ENCODE results near the gene TCF4.

TCF4 gene

DNA sequence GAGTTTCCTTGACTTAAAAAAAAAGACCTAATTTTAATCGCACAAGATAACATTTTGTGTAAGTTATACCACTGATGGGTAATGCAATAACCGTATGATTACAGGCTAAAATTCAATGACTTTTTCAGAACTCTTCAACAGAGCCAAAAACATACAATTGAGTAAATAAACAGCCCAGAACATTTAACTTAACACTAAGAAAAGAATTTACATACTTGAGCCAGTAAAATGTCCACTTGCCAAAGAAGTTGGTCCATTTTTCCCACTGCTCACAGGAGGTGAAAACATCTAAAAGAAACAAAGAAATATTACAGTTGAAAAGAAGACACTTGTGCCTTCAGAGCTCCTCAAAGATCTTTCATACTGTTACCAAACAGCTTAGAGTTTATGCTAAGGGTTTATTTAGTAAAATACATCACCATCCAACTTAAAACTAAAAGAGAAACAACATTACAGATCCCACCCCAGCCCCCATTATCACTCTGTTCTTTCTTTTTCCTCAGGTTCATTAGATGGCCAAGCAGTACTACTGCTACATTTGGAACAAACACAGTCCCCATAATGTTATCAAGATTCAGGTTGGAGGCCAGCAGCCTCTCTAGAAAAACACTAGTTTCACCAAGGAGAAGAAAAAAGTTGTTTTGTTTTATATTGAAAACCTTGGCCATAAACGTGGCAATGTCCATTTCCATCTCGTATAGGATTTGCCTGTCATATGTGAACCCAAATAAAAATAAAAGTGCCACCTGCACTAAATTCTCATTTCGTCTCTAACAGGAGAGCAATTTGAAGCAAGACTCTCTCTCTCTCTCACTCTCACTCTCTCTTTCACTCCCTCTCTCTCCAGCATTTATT lies 2.7 kb downstream of the TCF4 start:
- no peak for ATAC-seq
- TF ChIP-seq CSDC2 (CRISPR knock-in tag; IDR thresholded peaks at IDR 0.05) (no peak), ISL1 (CRISPR knock-in tag; IDR thresholded peaks at IDR 0.05) (no peak), PPARA (CRISPR knock-in tag; IDR thresholded peaks at IDR 0.05; ENCODE audit: borderline replicate concordance) (no peak), BACH2 (CRISPR knock-in tag; IDR thresholded peaks at IDR 0.05; ENCODE audit: borderline replicate concordance) (no peak), RARB (CRISPR knock-in tag; IDR thresholded peaks at IDR 0.05) (no peak)
- TF ChIP-seq, protein P1, sequence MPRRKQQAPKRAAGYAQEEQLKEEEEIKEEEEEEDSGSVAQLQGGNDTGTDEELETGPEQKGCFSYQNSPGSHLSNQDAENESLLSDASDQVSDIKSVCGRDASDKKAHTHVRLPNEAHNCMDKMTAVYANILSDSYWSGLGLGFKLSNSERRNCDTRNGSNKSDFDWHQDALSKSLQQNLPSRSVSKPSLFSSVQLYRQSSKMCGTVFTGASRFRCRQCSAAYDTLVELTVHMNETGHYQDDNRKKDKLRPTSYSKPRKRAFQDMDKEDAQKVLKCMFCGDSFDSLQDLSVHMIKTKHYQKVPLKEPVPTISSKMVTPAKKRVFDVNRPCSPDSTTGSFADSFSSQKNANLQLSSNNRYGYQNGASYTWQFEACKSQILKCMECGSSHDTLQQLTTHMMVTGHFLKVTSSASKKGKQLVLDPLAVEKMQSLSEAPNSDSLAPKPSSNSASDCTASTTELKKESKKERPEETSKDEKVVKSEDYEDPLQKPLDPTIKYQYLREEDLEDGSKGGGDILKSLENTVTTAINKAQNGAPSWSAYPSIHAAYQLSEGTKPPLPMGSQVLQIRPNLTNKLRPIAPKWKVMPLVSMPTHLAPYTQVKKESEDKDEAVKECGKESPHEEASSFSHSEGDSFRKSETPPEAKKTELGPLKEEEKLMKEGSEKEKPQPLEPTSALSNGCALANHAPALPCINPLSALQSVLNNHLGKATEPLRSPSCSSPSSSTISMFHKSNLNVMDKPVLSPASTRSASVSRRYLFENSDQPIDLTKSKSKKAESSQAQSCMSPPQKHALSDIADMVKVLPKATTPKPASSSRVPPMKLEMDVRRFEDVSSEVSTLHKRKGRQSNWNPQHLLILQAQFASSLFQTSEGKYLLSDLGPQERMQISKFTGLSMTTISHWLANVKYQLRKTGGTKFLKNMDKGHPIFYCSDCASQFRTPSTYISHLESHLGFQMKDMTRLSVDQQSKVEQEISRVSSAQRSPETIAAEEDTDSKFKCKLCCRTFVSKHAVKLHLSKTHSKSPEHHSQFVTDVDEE (CRISPR knock-in tag; IDR thresholded peaks at IDR 0.05): no peak

DNA sequence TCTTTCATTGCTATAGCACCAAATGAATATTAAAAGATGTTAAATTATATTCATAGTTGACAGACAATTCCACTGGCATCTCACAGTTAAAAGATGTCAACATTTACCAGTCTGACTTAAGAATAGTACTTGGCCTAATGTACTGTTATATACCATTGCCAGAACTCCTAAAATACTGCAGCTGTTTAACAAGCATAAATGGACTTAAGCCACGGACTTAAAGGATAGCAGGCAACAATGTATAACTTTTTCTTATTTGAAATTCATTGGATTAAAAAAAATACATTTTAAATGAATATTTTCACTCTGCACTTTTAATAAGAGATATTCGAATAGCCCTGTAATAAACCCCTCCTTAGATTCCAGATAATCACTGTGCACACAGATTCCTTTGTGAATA lies 3.8 kb downstream of the TCF4 start:
- TF ChIP-seq ISL1 (CRISPR knock-in tag; IDR thresholded peaks at IDR 0.05): no peak
- TF ChIP-seq SNAI2 (CRISPR knock-in tag; IDR thresholded peaks at IDR 0.05): no peak
- TF ChIP-seq ZNF565 (CRISPR knock-in tag; conservative IDR thresholded peaks at IDR 0.05; ENCODE audit: low read depth): no peak
- TF ChIP-seq ZFP30 (CRISPR knock-in tag; IDR thresholded peaks at IDR 0.05): no peak
- no peak for TF ChIP-seq GLIS3 (CRISPR knock-in tag; IDR thresholded peaks at IDR 0.05)
- no peak for TF ChIP-seq ZC3H10 (CRISPR knock-in tag; IDR thresholded peaks at IDR 0.05)
- no peak for TF ChIP-seq RARB (CRISPR knock-in tag; IDR thresholded peaks at IDR 0.05)
- TF ChIP-seq PPARA (CRISPR knock-in tag; IDR thresholded peaks at IDR 0.05; ENCODE audit: borderline replicate concordance): no peak
- no peak for TF ChIP-seq ZFP3 (CRISPR knock-in tag; IDR thresholded peaks at IDR 0.05)
- TF ChIP-seq ZNF70 (CRISPR knock-in tag; IDR thresholded peaks at IDR 0.05): no peak
- no peak for TF ChIP-seq ZNF8 (CRISPR knock-in tag; IDR thresholded peaks at IDR 0.05)
- TF ChIP-seq, protein P1 (CRISPR knock-in tag; IDR thresholded peaks at IDR 0.05): no peak
- no peak for TF ChIP-seq CSDC2 (CRISPR knock-in tag; IDR thresholded peaks at IDR 0.05)
- TF ChIP-seq, protein P2, sequence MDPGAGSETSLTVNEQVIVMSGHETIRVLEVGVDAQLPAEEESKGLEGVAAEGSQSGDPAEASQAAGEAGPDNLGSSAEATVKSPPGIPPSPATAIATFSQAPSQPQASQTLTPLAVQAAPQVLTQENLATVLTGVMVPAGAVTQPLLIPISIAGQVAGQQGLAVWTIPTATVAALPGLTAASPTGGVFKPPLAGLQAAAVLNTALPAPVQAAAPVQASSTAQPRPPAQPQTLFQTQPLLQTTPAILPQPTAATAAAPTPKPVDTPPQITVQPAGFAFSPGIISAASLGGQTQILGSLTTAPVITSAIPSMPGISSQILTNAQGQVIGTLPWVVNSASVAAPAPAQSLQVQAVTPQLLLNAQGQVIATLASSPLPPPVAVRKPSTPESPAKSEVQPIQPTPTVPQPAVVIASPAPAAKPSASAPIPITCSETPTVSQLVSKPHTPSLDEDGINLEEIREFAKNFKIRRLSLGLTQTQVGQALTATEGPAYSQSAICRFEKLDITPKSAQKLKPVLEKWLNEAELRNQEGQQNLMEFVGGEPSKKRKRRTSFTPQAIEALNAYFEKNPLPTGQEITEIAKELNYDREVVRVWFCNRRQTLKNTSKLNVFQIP (CRISPR knock-in tag; IDR thresholded peaks at IDR 0.05; ENCODE audit: borderline replicate concordance, low read depth): no peak
- TF ChIP-seq, protein P3, sequence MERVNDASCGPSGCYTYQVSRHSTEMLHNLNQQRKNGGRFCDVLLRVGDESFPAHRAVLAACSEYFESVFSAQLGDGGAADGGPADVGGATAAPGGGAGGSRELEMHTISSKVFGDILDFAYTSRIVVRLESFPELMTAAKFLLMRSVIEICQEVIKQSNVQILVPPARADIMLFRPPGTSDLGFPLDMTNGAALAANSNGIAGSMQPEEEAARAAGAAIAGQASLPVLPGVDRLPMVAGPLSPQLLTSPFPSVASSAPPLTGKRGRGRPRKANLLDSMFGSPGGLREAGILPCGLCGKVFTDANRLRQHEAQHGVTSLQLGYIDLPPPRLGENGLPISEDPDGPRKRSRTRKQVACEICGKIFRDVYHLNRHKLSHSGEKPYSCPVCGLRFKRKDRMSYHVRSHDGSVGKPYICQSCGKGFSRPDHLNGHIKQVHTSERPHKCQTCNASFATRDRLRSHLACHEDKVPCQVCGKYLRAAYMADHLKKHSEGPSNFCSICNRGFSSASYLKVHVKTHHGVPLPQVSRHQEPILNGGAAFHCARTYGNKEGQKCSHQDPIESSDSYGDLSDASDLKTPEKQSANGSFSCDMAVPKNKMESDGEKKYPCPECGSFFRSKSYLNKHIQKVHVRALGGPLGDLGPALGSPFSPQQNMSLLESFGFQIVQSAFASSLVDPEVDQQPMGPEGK (CRISPR knock-in tag; IDR thresholded peaks at IDR 0.05; ENCODE audit: borderline replicate concordance): no peak
- TF ChIP-seq ARNTL (CRISPR knock-in tag; IDR thresholded peaks at IDR 0.05; ENCODE audit: borderline replicate concordance, low read depth): no peak
- TF ChIP-seq ESRRG (CRISPR knock-in tag; IDR thresholded peaks at IDR 0.05): no peak
- no peak for TF ChIP-seq TOX (CRISPR knock-in tag; IDR thresholded peaks at IDR 0.05; ENCODE audit: borderline replicate concordance)
- ATAC-seq: no peak

DNA sequence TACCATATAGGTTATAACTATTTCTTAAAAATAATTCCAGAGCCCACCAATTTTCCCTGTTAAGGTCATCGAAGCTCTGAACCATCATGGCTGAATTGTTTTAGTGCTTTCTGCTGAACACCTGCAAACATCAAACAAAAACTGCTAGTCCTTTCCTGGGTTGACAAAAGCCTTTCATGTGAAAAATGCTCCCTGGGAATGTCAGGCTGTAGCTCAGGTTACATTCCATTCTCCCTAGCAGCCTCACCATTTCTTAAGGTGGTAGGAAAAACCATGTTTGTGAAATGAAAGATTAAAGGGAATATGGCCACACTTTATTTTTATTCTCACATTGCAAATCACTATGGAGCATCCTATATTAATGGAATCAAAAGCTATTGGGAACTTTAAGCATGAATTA lies 5.7 kb downstream of the TCF4 start:
- no peak for ATAC-seq
- TF ChIP-seq OSR1 (CRISPR knock-in tag; IDR thresholded peaks at IDR 0.05): no peak
- TF ChIP-seq, protein P1 (CRISPR knock-in tag; IDR thresholded peaks at IDR 0.05): no peak
- no peak for TF ChIP-seq ZFP3 (CRISPR knock-in tag; IDR thresholded peaks at IDR 0.05)
- TF ChIP-seq ZNF565 (CRISPR knock-in tag; conservative IDR thresholded peaks at IDR 0.05; ENCODE audit: low read depth): no peak
- no peak for TF ChIP-seq ZNF8 (CRISPR knock-in tag; IDR thresholded peaks at IDR 0.05)
- TF ChIP-seq BACH2 (CRISPR knock-in tag; IDR thresholded peaks at IDR 0.05; ENCODE audit: borderline replicate concordance): no peak
- no peak for TF ChIP-seq ARNTL (CRISPR knock-in tag; IDR thresholded peaks at IDR 0.05; ENCODE audit: borderline replicate concordance, low read depth)
- TF ChIP-seq PPARA (CRISPR knock-in tag; IDR thresholded peaks at IDR 0.05; ENCODE audit: borderline replicate concordance): no peak
- TF ChIP-seq ZC3H10 (CRISPR knock-in tag; IDR thresholded peaks at IDR 0.05): no peak
- no peak for TF ChIP-seq TOX (CRISPR knock-in tag; IDR thresholded peaks at IDR 0.05; ENCODE audit: borderline replicate concordance)
- TF ChIP-seq GLIS3 (CRISPR knock-in tag; IDR thresholded peaks at IDR 0.05): no peak
- TF ChIP-seq CSDC2 (CRISPR knock-in tag; IDR thresholded peaks at IDR 0.05): no peak
- no peak for TF ChIP-seq SNAI2 (CRISPR knock-in tag; IDR thresholded peaks at IDR 0.05)
- TF ChIP-seq ZFP30 (CRISPR knock-in tag; IDR thresholded peaks at IDR 0.05): no peak
- TF ChIP-seq, protein P2 (CRISPR knock-in tag; IDR thresholded peaks at IDR 0.05; ENCODE audit: borderline replicate concordance, low read depth): no peak
- no peak for TF ChIP-seq RARB (CRISPR knock-in tag; IDR thresholded peaks at IDR 0.05)
- no peak for TF ChIP-seq TCF4 (CRISPR knock-in tag; IDR thresholded peaks at IDR 0.05; ENCODE audit: borderline replicate concordance)

Data from SK-N-SH treated with all-trans-retinoic acid at 6 μM for 48 hours (cell line).